SK-N-SH treated with all-trans-retinoic acid at 6 μM for 48 hours (cell line): ENCODE results near the gene SLC22A5.
A peak's percentile ranks its signal among the peaks of the same experiment; 100 is the strongest.

Experiments
- ATAC-seq: fragments of 200-7000 bp; cut with Tn5 transposase; 3 replicates; pipeline ENCODE4 v1.9.1; 2020; ENCODE audit warnings: mild to moderate bottlenecking, moderate library complexity
- ARNTL ChIP-seq: fragments of 450-650 bp; formaldehyde crosslinking; IDR thresholded peaks from 2 replicates; pipeline ENCODE4 v1.5.0; 2020; ENCODE audit warnings: low read depth, mild to moderate bottlenecking, moderate library complexity, borderline replicate concordance
- CREB5 ChIP-seq: fragments of 250-450 bp; sonication (Bioruptor Pico); IDR thresholded peaks from 2 replicates; pipeline ENCODE4 v1.5.1; 2020; ENCODE audit warnings: low read depth, mild to moderate bottlenecking, moderate library complexity
- CSDC2 ChIP-seq: fragments of 250-450 bp; sonication (Bioruptor Pico); IDR thresholded peaks from 2 replicates; pipeline ENCODE4 v1.5.0; 2020; ENCODE audit warnings: mild to moderate bottlenecking, moderate library complexity
- CSRNP3 ChIP-seq: fragments of 250-450 bp; sonication (Bioruptor Pico); IDR thresholded peaks from 2 replicates; pipeline ENCODE4 v1.5.1; 2021; ENCODE audit warnings: mild to moderate bottlenecking, moderate library complexity
- ESRRG ChIP-seq: fragments of 250-450 bp; sonication (Bioruptor Pico); IDR thresholded peaks from 2 replicates; pipeline ENCODE4 v1.6.1; 2021; ENCODE audit warnings: mild to moderate bottlenecking
- ISL1 ChIP-seq: fragments of 250-450 bp; sonication (Bioruptor Pico); IDR thresholded peaks from 2 replicates; pipeline ENCODE4 v2.1.2; 2022; ENCODE audit warnings: mild to moderate bottlenecking, moderate library complexity
- OSR1 ChIP-seq: fragments of 250-450 bp; sonication (Bioruptor Pico); IDR thresholded peaks from 2 replicates; pipeline ENCODE4 v1.8.0; 2022; ENCODE audit warnings: moderate library complexity, mild to moderate bottlenecking, inconsistent platforms
- PATZ1 ChIP-seq: fragments of 250-450 bp; sonication (Bioruptor Pico); IDR thresholded peaks from 2 replicates; pipeline ENCODE4 v1.8.0; 2020; ENCODE audit warnings: mild to moderate bottlenecking, moderate library complexity, borderline replicate concordance
- POU6F1 ChIP-seq: fragments of 250-450 bp; sonication (Bioruptor Pico); IDR thresholded peaks from 2 replicates; pipeline ENCODE4 v1.8.0; 2021; ENCODE audit warnings: low read depth, mild to moderate bottlenecking, moderate library complexity, borderline replicate concordance
- PPARA ChIP-seq: fragments of 250-450 bp; sonication (Bioruptor Pico); IDR thresholded peaks from 2 replicates; pipeline ENCODE4 v1.5.0; 2020; ENCODE audit warnings: mild to moderate bottlenecking, borderline replicate concordance
- RARB ChIP-seq: fragments of 250-450 bp; sonication (Bioruptor Pico); IDR thresholded peaks from 2 replicates; pipeline ENCODE4 v1.8.0; 2021; ENCODE audit warnings: mild to moderate bottlenecking, moderate library complexity
- SNAI2 ChIP-seq: fragments of 250-450 bp; sonication (Bioruptor Pico); IDR thresholded peaks from 2 replicates; pipeline ENCODE4 v1.5.0; 2020; ENCODE audit warnings: mild to moderate bottlenecking, moderate library complexity
- TCF4 ChIP-seq: fragments of 250-450 bp; sonication (Bioruptor Pico); IDR thresholded peaks from 2 replicates; pipeline ENCODE4 v1.8.0; 2021; ENCODE audit warnings: mild to moderate bottlenecking, moderate library complexity, borderline replicate concordance
- TOX ChIP-seq: fragments of 250-450 bp; sonication (Bioruptor Pico); IDR thresholded peaks from 2 replicates; pipeline ENCODE4 v1.8.0; 2021; ENCODE audit warnings: mild to moderate bottlenecking, moderate library complexity, borderline replicate concordance
- TSHZ2 ChIP-seq: fragments of 250-450 bp; sonication (Bioruptor Pico); IDR thresholded peaks from 2 replicates; pipeline ENCODE4 v1.5.0; 2020; ENCODE audit warnings: mild to moderate bottlenecking, moderate library complexity
- ZC3H10 ChIP-seq: fragments of 250-450 bp; sonication (Bioruptor Pico); IDR thresholded peaks from 2 replicates; pipeline ENCODE4 v1.5.1; 2021; ENCODE audit warnings: mild to moderate bottlenecking, moderate library complexity
- ZNF565 ChIP-seq: fragments of 450-650 bp; formaldehyde crosslinking; conservative IDR thresholded peaks from 2 replicates; pipeline ENCODE4 v1.5.0; 2020; ENCODE audit warnings: low read depth, mild to moderate bottlenecking, moderate library complexity
- ZNF70 ChIP-seq: fragments of 450-650 bp; formaldehyde crosslinking; IDR thresholded peaks from 2 replicates; pipeline ENCODE4 v1.5.0; 2020; ENCODE audit warnings: mild to moderate bottlenecking, moderate library complexity
- ZNF8 ChIP-seq: fragments of 450-650 bp; formaldehyde crosslinking; IDR thresholded peaks from 2 replicates; pipeline ENCODE4 v1.5.0; 2020; ENCODE audit warnings: mild to moderate bottlenecking, moderate library complexity

The SLC22A5 gene

GRCh38 chr5:132364319-132364718 lies 5.2 kb upstream of the SLC22A5 start (continued):
- no peak for TF ChIP-seq CREB5 (CRISPR knock-in tag)
- TF ChIP-seq SNAI2: no peak
- TF ChIP-seq ISL1 (CRISPR knock-in tag): no peak
- no peak for TF ChIP-seq ESRRG (CRISPR knock-in tag)
- no peak for TF ChIP-seq PPARA (CRISPR knock-in tag)

GRCh38 chr5:132365213-132365612 lies 4.3 kb upstream of the SLC22A5 start:
- ATAC-seq: peak; percentile 74
- peak; percentile 72; the same call in 1 of the 2 replicates for TF ChIP-seq CREB5 (CRISPR knock-in tag)
- TF ChIP-seq ZNF565 (CRISPR knock-in tag): no peak

- TF ChIP-seq RARB (CRISPR knock-in tag) (no peak), ZNF565 (CRISPR knock-in tag) (no peak), ZNF8 (CRISPR knock-in tag) (no peak), CSDC2 (CRISPR knock-in tag) (no peak), ESRRG (CRISPR knock-in tag) (no peak), PATZ1 (CRISPR knock-in tag) (no peak), TCF4 (CRISPR knock-in tag) (no peak), ZC3H10 (CRISPR knock-in tag) (no peak), ISL1 (CRISPR knock-in tag) (no peak), CSRNP3 (CRISPR knock-in tag) (no peak), ARNTL (no peak), ZNF70 (CRISPR knock-in tag) (no peak), SNAI2 (no peak), PPARA (CRISPR knock-in tag) (no peak), OSR1 (no peak), TSHZ2 (CRISPR knock-in tag) (no peak), TOX (CRISPR knock-in tag) (no peak), POU6F1 (CRISPR knock-in tag) (no peak)
- ATAC-seq: no peak
These were observed 1.3 kb upstream of the SLC22A5 start for GRCh38 chr5:132368186-132368585.
